Cardiac fibroblast (primary cell): ENCODE data around the gene NUP88.

Experiments used
- DNase-seq, 2 donors: peaks; one replicate each; pipeline versions ENCODE4 v3.0.0 to v3.0.0-alpha.2; 2010; ENCODE audit warnings: low read depth in 2 of 2
- H3K4me3 ChIP-seq, 2 donors: replicated peaks in 1 of 2; 1 replicate in 1 of 2; 2 replicates in 1 of 2; pipeline ENCODE4 v1.5.1; 2011; ENCODE audit warnings: low read depth in 2 of 2, low read length in 2 of 2, mild to moderate bottlenecking in 2 of 2, moderate library complexity in 1 of 2
- CTCF ChIP-seq: IDR thresholded peaks from one replicate; pipeline ENCODE4 v1.5.1; 2011; ENCODE audit warnings: low read depth, mild to moderate bottlenecking, low read length, inconsistent platforms

Gene NUP88

GRCh38 chr17:5352681-5353289 is 66.7 kb downstream of the NUP88 start:
- H3K4me3 ChIP-seq, result no peak overlapping the region
- no peak for TF ChIP-seq CTCF
- no peak for DNase-seq

GRCh38 chr17:5344914-5345313 is 74.5 kb downstream of the NUP88 start:
- no peak overlapping the region for H3K4me3 ChIP-seq
- DNase-seq, result no peak
- TF ChIP-seq CTCF, result no peak
